ENCODE measurements around the gene CPEB1. TPM values are rescaled to one million over a fixed set of nuclear protein-coding genes. Genes with fewer than 3 reads are reported as not detected.

Gene CPEB1
- total and polyA plus RNA-seq, 2 donors (not counting 1 experiment from before 2014, with no cell fraction given): 8.4 to 62.3 TPM

Other genes with a start within 250 kb of the CPEB1 start
- 1.5 TPM in 2 replicates for gene GOLGA6L9, start 217.5 kb downstream of the CPEB1 start, total RNA-seq
- gene GOLGA6L9, start 217.5 kb downstream of the CPEB1 start, polyA plus RNA-seq: 0.81 and 0.89 TPM in 2 replicates
- gene RPS17, start 106.9 kb downstream of the CPEB1 start, total RNA-seq: 2,605 and 2,665 TPM in 2 replicates
- gene RPS17, start 106.9 kb downstream of the CPEB1 start, polyA plus RNA-seq: 3,265 and 4,073 TPM in 2 replicates
- 0.17 and 0.51 TPM in 2 replicates for gene AP3B2, start 62.5 kb upstream of the CPEB1 start, total RNA-seq
- gene AP3B2, start 62.5 kb upstream of the CPEB1 start, polyA plus RNA-seq: 0.09 TPM in 2 replicates
- not detected in 2 replicates for gene FSD2, start 158.7 kb upstream of the CPEB1 start, total RNA-seq
- not detected in 2 replicates for gene FSD2, start 158.7 kb upstream of the CPEB1 start, polyA plus RNA-seq
- 4.9 and 5.6 TPM in 2 replicates for gene WHAMM, start 162.3 kb upstream of the CPEB1 start, total RNA-seq
- gene WHAMM, start 162.3 kb upstream of the CPEB1 start, polyA plus RNA-seq: 5.3 TPM in 2 replicates

Data from fibroblast of lung (primary cell).